ENCODE data around the gene ABCB9.

The ABCB9 gene

DNA sequence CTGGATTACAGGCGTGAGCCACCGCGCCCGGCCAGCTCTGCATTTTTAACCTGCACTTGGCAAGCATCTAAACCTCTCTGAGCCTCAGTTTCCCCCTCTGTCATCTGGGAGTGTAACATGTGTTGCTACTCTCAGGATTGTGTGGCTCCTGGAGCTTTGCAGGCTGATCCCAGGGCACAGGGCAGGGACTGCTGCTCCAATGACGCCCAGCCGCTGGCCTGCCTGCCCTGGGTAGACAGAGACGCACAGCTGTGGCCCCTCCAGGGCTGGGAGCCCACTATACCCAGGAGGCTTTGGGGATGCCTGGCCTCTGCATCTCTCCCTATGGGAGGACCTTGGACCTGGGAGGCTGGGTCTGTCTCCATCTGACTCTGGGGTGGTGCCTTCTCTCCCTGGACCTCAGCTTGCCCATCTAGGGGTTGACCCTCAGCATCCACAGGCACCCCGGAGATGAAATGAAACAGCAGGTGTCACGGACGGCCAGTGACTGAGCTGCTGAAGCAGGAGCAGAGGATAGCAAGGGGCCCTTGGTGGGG lies 27.9 kb upstream of the ABCB9 start:
- no peak for DNase-seq

DNA sequence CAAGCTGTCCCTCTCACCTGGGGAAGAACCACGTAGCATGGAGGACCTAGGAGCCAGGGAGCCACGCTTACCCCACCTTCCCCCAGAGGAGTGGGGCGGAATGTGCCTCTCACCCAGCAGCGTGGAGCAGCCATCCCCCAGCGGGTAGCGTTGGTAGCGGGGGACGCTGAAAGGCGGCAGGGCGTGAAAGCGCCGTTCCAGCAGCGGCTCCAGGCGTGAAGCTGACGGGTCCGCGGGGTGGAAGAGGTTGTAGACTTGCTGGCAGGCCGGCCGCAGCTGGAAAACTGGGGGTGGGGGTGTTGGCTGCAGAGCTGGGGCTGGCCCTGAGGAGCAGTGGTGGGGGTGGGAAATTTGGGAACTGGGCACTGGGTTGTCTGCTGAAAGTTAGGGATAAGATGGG lies 26.1 kb upstream of the ABCB9 start:
- DNase-seq: no peak

DNA sequence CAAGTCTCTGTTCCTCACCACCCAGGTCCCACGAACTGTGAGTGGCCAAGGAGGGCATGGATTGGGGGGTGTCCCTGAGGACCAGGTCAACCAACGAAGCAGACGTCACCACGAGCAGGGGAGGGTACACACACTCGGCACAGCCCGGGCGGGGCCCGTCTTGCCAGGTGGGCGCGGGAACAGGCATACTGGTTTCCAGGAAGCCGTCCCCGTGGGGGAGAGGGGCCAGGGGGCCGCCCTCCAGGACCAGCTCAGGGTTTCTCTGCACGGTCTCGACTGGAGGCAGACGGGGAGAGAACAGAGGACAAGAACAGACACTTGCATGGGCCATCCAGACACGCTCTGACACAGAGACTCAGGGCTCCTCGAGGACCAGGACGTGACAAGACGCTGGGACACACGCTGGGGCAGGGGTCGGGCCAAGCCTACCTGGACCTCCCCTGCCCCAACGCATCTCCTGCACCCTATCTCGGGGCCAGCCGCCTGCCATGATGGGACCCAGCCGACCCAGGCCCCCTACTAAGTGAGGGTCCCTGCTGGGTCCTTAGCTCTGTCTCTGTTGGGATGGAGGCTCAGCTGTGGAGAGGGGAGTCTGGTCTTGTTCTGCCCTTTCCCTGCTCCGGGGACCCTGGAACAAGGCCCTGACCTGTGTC lies 25.5 kb upstream of the ABCB9 start:
- DNase-seq: no peak

DNA sequence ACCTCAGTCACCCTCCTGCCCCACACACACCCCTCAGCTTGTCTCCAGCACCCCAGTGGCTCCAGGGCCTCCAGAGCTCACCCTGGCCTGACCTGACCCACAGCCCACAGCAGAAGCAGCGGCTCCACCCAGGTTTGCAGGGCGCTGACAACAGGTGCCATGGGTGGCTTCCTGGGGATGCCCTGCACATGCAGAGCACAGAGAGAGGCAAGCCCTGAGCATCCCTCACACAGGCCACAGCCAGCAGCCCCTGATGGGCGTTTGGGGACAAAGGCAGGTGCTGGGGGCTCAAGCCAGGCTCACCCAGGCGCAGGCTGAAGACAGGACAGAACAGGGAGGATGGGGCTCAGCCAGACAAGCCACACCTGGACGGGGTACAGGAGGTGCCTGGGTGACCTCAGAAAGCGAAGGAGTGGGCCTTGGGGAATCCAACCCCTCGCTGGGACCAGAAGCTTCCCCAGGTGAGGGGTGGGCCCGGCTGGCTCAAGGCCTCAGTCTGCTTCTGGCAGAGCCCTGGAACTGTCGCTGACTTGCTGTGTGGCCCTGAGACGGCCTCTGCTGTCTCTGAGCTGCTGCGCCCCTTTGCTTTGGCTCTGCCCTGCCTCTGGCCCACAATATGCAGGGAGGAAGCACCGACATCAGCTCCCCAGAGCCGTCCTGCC lies 24.8 kb upstream of the ABCB9 start:
- DNase-seq: no peak

DNA sequence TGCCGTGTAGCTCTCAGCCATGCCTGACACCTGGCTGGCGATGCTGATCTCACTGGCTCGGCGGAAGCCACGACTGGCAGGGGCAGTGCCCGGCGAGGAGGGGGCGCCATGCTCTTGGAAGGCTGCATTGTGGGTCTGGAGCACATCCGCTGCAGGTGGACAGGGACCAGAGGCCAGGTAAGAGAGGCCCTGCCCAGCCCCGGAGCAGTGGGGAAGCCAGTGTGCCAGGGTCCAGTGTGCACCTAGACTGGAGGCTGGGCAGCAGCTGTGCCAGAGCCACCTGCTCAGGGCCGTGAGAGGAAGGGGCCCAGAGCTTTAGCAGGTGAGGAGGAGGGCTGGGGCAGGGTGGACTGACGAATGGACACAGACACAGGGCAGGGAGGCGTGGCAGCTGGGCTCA lies 24.3 kb upstream of the ABCB9 start:
- no peak for DNase-seq

DNA sequence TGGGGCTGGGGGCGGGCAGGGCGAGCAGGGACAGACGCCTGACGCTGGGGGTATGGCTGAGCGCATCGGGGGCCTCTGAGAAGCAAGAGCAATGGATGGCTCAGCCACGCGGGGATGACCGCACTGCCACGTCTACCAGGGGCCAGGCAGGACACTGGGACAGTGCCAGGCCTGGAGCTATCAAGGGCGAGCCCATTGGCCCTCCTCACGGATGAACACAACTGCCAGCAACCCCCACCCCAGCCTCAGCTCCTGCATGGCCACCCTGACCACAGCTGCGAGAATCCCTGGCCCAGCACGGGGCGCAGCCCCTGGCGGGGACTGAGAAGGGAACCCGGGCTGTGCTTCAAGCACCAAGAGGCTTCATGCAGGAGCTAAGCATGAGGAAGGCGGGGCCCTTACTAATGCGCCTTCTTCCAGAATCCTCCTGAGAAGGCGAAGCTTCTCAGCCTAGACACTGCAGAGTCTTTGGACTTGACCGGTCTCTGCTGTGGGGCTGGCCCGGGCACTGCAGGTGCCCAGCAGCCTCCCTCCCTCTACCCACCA lies 23.7 kb upstream of the ABCB9 start:
- no peak for DNase-seq

DNA sequence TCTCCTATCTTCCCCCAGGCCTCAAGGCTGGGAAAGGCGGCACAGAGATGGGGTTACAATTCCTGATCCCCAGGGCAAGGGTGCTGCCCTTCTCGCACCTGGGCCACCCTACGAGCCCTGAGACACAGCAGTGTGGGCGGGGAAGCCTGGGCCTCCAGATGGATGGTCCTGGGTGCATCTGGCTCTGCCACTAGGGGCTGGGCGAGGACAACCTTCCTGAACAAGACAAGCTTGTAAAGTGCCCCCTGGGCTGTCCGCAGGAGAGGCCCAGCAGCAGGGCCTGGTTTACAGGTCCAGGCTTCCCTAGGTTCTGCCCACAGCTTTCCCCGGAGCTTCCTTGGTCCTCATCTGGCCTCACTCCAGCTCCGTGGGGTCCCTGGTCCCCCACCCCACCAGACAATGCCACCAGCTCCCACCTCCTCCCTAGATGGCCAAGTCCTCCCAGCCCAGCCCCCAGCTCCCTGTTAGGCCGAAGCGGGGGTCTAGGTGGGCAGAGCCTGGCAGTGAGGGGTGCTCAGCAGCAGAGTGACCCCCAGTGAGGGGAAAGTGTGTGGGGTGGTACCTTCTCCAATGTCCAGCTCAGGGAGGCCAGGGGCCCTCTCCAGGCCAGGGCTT lies 23.1 kb upstream of the ABCB9 start:
- DNase-seq: no peak

DNA sequence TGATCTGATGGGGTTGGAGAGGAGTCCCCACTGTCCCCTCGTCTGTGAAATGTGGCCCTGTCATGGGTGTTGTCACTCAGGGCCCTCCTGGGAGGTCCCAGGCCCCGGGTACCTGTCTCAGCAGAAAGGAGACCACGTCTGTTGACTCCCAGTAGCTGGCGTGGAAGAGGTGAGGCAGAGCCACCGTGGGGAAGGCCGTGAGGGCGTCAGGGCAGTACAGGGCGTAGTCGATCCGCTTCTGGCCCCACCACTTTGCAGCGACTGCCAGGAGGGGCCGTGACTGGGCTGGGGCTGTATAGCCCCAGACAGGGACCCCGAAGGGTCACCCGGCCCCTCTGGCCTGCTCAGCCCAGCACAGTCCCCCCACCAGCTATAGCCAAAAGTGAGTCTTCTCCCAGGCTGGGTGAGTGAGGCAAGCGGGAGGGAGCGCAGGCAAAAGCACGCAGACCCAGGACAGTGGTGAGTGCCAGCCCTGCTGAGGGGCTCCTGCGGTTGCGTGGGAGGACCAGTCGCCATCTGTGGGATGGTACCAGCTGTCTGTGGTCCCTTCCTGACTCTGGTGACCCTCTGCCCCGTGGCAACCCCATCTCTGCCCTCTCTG lies 22.4 kb upstream of the ABCB9 start:
- no peak for DNase-seq

DNA sequence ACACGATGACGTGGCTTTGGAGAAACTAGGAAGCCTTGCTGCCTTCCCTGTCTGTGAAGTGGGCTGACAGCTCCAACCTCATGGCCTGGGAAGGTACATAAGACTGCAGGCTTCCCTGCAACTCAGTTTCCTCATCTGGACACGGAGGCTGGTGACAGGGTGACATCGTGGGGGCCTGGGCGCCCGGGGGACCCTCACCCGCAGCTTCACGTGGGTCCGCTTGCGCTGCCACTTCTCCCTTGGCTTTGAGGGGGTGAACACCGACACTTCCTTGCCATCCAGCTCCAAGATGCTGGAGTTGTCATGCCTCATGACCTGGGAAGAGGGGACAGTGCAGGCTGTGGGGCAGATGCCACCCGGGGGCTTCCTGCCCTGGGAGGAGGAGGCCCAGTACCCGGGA lies 21.8 kb upstream of the ABCB9 start:
- DNase-seq: no peak

DNA sequence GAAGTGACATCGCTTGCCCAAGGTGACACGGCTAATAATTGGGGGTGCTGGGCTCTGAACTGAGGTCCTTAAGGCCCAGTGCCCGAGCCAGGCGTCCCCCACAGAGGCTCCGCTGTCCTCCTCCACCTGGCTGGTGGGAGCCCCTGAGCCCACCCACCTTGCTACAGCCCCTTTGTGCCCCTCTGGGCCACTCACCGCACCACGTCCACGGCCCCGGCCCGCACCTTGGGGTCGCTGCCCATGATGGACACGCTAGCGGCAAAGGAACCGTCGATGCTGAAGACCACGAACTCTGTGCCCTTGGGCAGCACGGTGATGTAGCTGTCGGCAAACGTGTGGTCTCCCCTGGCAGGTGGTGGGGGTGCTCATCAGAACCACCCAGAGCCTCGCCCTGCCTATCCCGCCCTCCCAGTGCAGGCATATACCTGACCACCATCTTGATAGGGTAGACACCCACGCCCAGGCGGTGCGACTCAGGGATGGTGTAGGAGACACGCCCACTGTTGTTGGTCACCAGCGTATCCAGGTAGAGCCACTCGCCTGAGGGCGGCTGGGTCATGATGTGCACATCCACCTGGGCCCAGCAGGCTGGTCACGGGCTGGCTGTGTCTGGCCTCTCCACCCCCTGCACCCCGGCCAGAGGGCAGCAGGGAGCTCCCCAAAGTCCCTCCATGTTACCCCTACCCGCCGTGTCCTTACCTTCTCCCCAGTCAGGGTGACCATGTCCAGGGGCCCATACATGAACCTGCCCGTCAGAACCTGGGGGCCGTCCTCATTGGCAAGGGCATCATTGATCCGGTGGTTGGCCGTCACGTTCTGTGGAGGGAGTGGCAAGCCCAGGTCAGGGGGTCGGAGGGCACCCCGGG lies 21.1 kb upstream of the ABCB9 start:
- DNase-seq: no peak

DNA sequence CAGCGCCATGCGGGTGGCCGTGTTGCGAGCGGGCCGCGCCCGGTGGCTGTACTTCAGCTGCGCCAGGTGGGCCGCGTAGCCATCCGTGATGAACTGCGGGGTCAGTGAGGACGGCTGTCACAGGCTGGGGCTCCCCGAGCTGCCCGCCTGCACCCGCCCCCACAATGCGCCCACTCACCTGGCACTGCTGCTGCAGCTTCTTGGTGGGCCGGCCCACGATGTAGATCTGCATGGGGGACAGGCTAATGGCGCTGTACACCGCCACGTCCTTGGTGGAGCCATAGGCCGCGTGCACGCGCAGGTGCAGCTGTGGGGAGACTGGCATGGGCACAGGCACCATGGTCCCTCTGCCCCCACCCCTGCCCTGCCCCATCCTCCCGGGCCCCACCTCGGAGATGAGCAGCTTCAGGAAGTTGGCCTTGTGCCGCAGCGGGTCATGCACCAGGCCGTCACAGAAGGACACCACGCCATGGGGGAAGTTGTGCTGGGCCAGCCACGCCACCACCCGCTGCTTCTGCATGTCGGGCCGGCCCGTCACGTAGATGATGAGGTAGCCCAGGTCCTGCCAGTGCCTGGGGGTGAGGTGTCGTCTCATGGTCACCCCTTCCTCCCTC lies 20.1 kb upstream of the ABCB9 start:
- no peak for DNase-seq

DNA sequence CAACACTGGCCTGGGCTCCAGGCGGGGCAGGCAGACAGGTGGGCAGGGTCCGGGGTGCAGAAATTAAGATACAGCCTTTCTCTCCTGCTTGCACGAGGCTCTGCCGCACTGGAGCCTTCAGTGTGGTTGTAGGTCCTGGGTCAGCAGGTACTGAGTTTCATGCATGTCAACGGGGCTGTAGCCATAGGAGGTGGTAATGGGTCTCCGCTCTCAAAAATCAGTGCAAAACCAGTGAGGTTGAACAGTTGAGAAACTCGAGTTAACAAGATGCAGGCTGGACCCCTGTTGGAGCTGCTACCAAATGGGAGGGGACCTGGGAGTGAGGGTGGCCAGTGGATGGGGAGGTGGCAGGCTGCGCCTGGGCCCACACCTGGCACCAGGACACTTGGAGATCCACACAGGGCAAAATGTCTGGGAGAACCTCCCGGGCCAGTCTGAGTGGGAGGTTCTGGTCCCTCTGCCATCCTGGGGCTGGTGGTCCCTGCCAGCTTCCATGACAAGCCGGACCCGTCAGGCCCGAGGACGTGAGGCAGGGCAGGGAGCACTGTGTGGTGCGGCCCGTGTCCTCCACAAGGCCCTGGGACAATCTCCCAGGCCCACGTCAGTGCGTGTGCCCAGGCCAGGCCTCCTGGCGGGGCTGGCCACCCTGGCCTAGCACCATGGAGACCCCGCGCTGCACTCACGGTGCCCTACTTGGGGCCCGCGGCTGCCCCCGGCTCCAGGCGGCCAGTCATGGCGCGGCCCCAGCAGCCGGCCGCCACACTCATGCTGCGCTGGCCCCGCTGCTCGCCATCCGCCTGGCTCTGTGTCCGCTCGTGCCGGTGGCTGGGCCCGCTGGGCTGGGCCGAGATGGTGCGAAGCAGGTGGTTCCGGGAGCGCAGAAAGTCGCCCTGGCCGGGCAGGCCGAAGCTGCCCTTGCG lies 19.3 kb upstream of the ABCB9 start:
- no peak for DNase-seq

DNA sequence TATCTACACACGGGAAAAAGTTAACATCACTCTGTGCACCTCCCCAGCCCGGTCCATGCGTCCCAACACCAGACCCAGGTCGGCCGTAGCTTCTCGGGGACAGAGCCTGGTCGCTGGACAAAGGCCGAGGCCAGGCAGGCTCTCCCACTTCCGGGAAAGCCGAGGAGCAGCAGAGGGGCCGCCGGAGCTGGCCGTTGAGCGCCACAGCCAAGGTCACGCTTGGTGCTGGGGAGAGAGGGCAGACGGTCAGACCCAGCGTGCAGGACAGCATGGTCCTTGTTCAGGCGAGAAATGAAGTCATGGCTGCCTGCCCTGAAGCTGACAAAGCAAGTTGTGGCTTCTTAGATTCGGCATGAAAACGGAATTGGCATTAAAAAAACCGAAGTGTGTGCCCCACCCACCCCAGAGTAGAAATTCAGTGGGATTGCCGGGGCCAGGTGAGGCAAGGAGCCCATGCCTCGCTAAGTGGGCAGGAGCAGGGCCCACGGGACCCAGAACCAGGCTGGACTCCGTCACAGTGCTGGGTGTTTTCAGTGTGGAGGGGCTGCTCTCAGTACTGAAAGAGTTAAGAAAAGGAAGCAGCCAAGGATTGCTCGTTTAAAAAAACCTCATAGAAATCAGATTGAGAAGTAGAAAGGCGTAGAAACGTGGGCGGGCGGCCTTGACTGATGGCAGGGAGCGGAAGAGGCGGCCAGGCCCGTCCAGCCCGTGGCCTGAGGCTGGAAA lies 18.5 kb upstream of the ABCB9 start:
- no peak for DNase-seq

DNA sequence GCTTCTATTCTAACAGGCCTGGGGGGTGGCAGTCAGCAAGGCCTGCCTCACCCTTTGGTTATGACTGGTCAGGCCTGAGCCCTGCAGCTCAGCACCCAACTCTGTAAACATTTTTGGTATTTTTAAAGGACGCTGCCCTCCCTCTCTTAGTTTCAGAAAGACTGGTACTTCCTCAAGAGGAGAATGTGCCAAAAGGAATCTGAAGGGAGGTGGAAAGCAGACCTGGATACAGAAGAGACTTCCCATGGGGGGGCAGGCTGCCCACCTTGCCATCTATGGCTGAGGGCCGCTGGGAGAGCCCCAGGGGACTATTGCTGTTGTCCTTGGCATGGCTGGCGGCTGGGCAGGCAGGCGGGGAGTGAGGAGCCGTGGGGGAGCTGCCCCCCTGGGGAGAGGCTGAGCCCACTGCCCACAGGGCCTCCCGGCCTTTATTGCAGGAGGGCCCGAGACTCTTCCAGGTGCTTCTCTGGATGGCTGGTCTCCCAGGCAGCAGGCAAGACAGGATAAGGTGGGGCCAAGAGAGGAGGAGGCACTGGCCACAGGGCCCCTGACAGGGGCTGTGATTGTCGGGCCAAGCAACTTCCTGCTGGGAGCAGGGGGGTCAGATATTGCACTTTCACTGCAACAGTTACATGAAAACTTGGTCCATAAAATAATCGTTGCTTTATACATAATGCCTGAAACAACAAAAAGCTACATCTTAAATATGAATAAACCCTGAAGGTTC lies 17.7 kb upstream of the ABCB9 start:
- DNase-seq: no peak

DNA sequence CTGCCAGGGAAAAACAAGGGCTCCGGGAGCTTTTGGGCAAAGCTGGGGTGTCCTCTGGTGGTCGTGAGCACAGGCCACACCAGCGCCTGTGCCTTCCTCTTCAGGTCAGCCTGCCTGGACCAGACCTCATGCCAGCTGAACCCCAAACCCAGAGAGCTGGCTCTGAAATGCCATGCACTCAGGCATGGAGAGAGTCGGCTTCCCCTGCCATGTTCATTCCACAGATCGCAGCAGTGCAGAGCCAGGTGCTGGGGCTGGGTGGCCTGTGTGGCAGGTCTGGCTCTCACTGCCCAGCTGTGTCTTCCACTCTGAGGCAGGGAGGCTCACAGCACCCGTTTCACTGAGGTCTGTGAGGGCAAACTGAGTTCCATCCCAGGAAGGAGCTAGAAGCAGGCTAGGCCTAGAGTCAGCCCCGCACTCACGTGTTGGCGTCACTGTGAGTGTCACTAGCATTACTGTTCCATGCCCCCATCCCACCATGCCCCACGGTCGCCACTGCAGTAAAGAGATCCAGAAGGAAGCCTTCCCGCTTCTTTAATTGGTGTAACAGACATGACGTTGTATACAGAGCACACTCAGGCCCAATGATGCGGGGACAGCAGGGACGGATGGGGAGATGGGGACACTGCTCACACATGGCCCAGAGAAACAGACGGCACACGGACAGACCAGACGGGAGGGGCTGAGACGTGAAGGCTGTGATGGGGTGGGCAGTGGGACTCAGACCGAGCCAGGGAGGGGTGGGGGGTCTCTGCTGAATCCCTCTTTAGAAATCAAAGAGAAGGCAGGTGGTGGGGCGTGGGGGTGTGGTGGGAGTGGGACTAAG lies 16.9 kb upstream of the ABCB9 start:
- no peak for DNase-seq

DNA sequence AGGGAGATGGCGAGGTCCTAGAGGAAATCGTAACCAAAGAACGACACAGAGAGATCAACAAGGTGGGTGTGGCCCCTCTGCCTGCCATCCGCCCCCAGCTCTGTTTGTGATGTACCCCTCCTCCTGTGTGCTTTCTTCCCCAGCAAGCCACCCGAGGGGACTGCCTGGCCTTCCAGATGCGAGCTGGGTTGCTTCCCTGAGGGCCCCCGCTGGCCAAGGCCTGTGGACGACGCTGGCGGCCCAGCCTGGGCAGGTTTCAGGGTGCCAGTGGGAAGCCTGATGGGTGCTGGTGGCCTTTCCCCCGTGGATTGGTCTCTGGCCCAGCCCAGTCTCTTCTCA lies 16.2 kb upstream of the ABCB9 start:
- DNase-seq: no peak

DNA sequence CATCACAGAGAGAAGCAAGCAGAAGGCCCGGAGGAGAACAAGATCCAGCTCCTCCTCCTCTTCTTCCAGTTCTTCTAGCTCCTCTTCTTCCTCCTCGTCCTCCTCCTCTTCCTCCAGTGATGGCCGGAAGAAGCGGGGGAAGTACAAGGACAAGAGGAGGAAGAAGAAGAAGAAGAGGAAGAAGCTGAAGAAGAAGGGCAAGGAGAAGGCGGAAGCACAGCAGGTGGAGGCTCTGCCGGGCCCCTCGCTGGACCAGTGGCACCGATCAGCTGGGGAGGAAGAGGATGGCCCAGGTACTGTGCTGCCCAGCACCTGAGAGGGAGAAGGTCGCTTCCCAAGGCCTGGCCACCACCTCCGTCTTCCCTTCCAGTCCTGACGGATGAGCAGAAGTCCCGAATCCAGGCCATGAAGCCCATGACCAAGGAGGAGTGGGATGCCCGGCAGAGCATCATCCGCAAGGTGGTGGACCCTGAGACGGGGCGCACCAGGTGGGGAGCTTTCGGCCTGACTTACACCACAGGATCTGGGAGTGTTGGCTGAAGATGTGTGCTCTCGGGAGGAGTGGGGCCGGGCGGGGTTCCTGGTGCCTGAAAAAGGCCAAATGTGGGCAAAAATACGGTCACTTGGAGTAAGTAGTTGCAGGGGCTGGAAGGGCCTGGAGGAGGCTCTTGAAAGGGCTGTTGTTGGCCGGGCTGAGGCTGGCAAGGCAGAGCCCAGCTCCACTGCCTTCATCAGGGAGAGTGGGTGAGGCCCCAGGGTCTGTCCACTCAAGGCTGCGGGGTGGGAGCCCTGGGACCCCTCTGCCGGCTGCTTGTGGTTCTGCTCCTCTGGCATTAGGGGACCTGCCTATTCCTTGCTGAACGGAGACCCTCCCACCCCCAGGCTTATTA lies 15.6 kb upstream of the ABCB9 start:
- DNase-seq: no peak

DNA sequence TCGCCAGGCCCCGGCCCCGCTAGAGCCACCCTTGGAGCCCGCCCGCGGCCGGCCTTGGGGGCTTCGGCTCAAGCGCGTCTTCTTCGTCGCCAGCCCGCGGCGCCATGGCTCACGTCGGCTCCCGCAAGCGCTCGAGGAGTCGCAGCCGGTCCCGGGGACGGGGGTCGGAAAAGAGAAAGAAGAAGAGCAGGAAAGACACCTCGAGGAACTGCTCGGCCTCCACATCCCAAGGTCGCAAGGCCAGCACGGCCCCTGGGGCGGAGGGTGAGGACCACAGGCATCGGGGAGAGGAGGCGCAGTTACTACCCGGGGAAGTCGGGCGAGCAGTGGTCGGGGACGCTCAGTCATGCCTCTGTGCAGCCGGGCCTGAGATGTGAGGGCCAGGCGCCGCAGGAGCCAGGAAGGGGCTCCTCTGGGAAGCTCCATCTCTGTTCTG lies 14.8 kb upstream of the ABCB9 start:
- DNase-seq: no peak
